HEK293T (cell line): Measurements from ENCODE around the gene ASAP2.

Experiments
- CTBP1 ChIP-seq: fragments of 450-650 bp; IDR thresholded peaks from 2 replicates; pipeline ENCODE4 v1.6.1; 2016; ENCODE audit warnings: borderline replicate concordance
- FOXK2 ChIP-seq: fragments of 450-650 bp; IDR thresholded peaks from 2 replicates; pipeline ENCODE4 v1.6.1; 2016; ENCODE audit warnings: mild to moderate bottlenecking
- LEF1 ChIP-seq: fragments of 450-650 bp; IDR thresholded peaks from 2 replicates; pipeline ENCODE4 v1.6.1; 2017; ENCODE audit warnings: mild to moderate bottlenecking, borderline replicate concordance

DNA sequence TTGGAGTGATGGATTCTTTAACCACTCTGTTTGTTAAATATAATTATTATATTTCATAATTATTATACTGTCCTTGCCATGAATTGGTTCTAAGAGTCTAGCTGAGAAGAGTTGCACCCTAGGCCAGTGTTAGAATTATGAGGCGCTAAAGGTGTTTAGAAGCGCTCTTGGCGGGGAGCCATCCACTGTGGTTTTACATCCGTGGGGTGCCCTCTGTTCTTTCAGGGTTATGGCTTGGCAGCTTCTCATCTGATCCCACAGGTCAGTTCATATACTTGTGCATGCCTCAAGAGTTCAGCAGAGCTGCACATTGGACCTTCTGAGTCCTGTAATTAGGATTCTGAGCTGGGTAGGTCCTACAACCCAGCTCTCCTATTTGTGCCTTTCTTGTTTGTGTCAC, 9.1 kb downstream of the ASAP2 start:
- TF ChIP-seq FOXK2: no peak
- TF ChIP-seq LEF1: no peak
- no peak for TF ChIP-seq CTBP1
